VCaP (cell line): ENCODE measurements around the gene SLC17A8.
"Not testable (repeated sequence)": the region's sequence is repeated elsewhere in the genome, so short reads cannot be mapped to it uniquely, and the experiment has no call there.

Source experiments
- H3K27ac ChIP-seq: fragments of 450-650 bp; 2 replicates; pipeline ENCODE4 v1.5.1; 2017
- TF ChIP-seq, protein P1 (sequence below): fragments of 450-650 bp; conservative IDR thresholded peaks from 2 replicates; pipeline ENCODE4 v1.5.1; 2017; ENCODE audit warnings: mild to moderate bottlenecking, moderate library complexity

SLC17A8 gene

DNA sequence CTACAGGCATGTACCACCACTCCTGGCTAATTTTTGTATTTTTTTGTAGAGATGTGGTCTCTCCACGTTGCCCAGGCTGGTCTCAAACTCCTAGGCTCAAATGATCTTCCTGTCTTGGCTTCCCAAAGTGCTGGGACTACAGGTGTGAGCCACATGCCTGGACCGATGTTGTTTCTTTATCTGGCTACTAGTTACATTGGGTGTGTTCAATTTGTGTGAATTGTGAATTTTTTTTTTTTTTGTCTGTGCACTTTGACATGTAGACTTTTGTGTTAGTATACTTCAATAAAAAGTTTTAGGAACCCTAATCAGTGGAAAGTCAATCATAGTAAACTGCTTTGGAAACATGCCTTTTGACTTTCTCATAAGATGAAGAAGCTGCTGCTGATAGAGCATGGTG, 24.0 kb upstream of the SLC17A8 start:
- TF ChIP-seq, protein P1, sequence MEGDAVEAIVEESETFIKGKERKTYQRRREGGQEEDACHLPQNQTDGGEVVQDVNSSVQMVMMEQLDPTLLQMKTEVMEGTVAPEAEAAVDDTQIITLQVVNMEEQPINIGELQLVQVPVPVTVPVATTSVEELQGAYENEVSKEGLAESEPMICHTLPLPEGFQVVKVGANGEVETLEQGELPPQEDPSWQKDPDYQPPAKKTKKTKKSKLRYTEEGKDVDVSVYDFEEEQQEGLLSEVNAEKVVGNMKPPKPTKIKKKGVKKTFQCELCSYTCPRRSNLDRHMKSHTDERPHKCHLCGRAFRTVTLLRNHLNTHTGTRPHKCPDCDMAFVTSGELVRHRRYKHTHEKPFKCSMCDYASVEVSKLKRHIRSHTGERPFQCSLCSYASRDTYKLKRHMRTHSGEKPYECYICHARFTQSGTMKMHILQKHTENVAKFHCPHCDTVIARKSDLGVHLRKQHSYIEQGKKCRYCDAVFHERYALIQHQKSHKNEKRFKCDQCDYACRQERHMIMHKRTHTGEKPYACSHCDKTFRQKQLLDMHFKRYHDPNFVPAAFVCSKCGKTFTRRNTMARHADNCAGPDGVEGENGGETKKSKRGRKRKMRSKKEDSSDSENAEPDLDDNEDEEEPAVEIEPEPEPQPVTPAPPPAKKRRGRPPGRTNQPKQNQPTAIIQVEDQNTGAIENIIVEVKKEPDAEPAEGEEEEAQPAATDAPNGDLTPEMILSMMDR, result no peak
- H3K27ac ChIP-seq, result no peak overlapping the region

DNA sequence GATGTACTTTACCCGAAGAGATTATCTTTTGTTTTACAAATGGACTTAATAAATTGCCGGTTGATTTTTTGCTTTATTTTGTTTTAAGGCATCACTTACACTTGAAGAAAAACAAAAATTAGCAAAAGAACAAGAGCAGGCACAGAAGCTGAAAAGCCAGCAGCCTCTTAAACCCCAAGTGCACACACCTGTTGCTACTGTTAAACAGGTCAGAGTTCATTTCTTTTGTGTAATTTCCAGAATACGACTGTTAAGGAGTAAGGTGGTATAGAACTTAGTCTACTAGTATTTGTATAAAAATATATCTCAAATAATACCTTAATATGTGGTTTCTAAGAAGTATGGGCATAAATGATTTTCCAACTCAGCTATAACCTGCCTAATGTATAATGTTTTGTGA, 19.6 kb upstream of the SLC17A8 start:
- peak overlapping the region; percentile 65 for H3K27ac ChIP-seq
- TF ChIP-seq, protein P1, result no peak

DNA sequence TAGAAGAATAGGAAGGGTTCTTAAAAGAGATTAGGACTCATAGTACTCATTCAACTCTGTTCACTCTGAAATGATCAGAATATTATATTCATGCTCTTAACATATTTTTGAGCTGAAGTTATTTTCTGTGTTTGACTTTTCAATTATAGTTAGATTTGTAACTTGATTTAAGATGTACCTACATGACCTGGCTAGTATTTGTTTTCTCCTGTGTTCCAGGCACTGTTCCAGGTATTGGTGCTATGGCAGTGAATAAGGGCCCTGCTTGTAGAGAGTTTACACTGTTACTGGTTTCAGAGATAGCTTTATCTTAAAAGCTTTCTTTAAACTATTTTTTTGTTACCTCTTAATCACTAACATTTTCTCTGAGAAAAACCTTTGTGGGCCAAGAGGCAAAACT, 19.1 kb upstream of the SLC17A8 start:
- TF ChIP-seq, protein P1, result no peak

DNA sequence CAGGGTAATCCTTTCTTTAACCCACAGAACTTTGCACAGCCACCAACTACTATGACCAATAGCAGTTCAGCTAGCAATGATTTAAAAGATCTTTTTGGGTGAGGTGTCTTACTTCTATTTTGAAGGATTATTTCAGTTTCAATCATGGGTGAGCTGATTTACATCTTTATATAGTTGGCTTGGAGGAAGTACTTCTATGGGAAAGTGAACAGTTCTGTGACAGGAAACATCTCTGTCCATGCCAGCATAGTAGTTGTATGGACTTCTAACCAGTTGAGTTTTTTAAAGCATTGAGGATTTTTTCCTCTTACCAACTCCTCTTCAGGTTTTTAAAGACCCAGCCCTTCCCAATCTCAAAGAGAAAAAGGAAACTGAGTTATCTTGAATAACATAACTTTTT, 17.8 kb upstream of the SLC17A8 start:
- TF ChIP-seq, protein P1, result no peak
- H3K27ac ChIP-seq, result peak overlapping the region; percentile 65

More for the DNA sequence above, 19.1 kb upstream of the SLC17A8 start:
- peak overlapping the region; percentile 65 for H3K27ac ChIP-seq

DNA sequence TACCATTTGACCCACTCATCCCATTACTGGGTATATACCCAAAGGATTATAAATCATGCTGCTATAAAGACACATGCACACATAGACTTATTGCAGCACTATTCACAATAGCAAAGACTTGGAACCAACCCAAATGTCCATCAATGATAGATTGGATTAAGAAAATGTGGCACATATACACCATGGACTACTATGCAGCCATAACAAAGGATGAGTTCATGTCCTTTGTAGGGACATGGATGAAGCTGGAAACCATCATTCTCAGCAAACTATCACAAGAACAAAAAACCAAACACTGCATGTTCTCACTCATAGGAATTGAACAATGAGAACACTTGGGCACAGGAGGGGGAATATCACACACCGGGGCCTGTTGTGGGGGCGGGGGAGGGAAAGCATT, 14.0 kb upstream of the SLC17A8 start:
- H3K27ac ChIP-seq, result not testable (repeated sequence)

DNA sequence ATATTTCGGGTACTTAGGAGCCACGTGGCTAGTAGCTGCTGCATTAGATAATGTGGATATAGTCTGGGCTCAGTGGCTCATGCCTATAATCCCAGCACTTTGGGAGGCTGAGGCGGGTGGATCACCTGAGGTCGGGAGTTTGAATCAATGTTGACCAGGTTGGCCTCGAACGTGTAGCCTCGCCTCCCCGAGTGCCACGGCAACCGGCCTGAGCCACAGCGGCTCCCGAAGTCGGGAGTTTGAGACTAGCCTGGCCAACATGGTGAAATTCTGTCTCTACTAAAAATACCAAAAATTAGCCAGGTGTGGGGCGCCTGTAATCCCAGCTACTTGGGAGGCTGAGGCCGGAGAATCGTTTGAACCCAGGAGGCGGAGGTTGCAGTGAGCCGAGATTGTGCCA, 12.5 kb upstream of the SLC17A8 start:
- H3K27ac ChIP-seq, result peak overlapping the region; percentile 20

DNA sequence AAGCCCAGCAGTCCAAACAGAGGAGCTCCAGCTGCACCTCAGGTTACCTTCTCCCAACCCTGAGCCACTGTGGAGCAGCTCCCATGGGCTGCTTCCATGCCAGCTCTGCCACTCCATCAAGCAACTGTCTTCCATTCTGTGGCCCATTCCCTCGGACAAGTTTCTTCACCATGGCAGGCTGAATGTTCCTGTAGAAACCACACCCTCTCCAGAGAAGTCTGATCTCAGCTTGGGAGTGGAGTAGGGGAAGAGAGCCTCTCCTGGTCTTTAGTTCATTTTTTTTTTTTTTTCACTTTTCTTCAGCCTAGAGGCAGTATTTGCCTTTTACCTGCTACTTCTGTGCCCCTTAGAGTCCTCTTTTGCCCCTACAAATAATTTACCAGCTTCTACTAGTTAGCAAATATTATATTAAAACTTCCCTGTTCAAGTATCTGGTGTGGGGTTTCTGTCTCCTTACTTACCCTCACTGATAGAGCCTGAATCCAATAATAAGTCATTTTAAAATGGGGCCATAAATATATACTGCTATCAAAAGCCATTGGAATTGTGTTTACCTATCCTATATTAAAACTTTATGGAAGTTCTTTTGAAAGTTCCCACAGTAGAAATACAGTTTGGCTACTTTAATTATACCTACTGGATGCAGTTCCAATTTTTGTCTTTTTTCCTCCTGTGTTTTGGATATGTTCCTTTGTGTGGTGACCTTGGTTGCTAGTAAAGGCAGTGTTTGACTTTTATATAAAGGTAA, 11.7 kb upstream of the SLC17A8 start:
- TF ChIP-seq, protein P1, result no peak
- H3K27ac ChIP-seq, result peak overlapping the region; percentile 20

DNA sequence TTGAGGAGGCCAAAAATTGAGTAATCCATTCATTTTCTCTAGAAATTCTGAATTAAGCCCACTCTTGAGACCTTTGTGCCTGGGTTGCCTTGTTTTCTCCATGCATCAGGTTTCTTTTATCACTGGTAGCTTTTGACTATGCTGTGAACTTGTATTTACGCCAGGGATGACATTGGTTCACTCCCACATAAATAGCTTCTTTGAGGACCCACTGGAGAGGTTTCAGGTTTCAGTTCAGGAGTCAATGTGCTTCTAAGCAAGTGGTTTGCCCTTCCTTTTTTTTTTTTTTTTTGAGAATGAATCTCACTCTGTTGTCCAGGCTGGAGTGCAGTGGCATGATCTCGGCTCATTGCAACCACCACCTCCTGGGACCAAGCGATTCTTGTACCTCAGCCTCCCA, 10.2 kb upstream of the SLC17A8 start:
- TF ChIP-seq, protein P1, result no peak
- no peak overlapping the region for H3K27ac ChIP-seq
